G401 (cell line): ENCODE data around the gene OR3A1. TPM values are rescaled to one million over a fixed set of nuclear protein-coding genes. Genes with fewer than 3 reads are reported as not detected.
"Not testable (repeated sequence)": the region's sequence is repeated elsewhere in the genome, so short reads cannot be mapped to it uniquely, and the experiment has no call there.

ENCODE experiments used
- DNase-seq: peaks from one replicate; pipeline ENCODE4 v3.0.0-alpha.2; 2015; ENCODE audit warnings: low spot score
- in situ Hi-C: cut with HindIII; loops from 2 replicates; pipeline ENCODE4 v1.10.0; 2016; ENCODE audit warnings: low sequenced_read_pairs, mixed read lengths
- total RNA-seq: library from RNA; depleted of rRNA; stranded (reverse); fragments of >200 nt; shearing (Covaris generic); gene quantifications from 2 replicates; pipeline ENCODE4 v1.2.3, GENCODE V29; 2014; rRNA removed

OR3A1 gene, protein sequence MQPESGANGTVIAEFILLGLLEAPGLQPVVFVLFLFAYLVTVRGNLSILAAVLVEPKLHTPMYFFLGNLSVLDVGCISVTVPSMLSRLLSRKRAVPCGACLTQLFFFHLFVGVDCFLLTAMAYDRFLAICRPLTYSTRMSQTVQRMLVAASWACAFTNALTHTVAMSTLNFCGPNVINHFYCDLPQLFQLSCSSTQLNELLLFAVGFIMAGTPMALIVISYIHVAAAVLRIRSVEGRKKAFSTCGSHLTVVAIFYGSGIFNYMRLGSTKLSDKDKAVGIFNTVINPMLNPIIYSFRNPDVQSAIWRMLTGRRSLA
- not detected in 2 replicates for total RNA-seq

GRCh38 chr17:3298260-3298659, at the start of gene OR3A1:
OR3A1 (minus strand) TSS chr17:3298360; CDS start chr17:3292582, 5,778 bp downstream.
- DNase-seq, result no peak
- in situ Hi-C loops, result no loop called here

- DNase-seq, in situ Hi-C loops: not testable (repeated sequence)
Observed at GRCh38 chr17:3342782-3343181, 44.6 kb upstream of the OR3A1 start.

- in situ Hi-C loops, result no loop called here
- peak; percentile 1 for DNase-seq
Observed at GRCh38 chr17:3335876-3336275, 37.7 kb upstream of the OR3A1 start.

DNA sequence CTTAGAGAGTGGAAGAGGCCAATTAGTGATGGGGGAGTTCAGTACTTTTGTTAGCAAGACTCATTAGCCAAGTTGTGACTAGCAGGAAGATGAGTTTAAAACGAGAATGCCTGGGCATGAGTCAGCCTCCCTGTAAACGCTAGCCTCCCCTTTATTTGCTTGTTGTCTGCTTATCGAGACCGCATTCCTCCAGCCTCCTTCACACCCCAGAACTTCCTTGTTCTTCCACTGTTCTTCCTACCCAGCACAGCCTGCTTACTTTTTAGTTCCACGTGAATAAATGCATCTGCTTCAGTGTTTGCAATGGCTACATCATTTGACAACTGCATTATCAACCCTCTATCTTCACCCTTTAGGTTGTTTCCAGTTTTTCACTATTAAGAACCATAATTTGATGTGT, 20.2 kb upstream of the OR3A1 start:
- in situ Hi-C loops, result no loop called here
- no peak for DNase-seq

DNA sequence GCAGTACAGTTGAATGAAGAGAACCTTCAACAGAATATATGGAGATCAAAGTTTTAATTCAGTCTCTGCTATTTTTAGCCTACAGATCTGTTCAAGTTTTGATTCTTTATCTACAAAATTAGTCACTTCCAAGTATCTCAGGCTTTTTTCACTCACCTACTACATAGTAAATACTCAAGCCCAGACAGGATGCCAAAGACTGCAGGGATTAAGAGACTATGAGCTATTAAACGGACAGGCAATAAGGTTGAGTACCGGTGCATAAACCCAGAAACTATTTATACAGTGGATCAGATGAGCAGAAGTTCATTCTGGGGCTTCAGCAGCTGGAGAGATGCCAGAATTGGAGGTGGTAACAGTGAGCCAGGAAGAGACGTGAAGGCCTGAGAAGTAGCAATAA, 18.7 kb upstream of the OR3A1 start:
- in situ Hi-C loops, result no loop called here
- no peak for DNase-seq

DNA sequence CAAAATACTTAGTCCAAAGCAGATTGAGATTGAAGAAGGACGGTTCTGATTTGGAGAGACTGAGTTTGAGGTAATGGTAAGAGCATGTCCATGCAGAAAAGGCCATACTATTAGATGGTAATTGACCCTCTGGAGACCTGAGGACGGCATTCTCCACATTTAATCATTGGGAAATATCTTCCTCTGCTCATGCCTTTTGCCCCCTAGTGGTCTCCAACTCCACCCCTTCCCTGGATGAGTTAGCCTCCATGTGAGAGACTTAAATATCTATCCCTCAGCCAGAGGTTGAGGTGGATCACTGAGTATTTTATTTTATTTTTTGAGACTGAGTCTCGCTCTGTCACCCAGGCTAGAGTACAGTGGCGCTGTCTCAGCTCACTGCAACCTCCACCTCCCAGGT, 10.4 kb upstream of the OR3A1 start:
- DNase-seq, result no peak
- in situ Hi-C loops, result no loop called here

GRCh38 chr17:3295632-3296031, 2.5 kb downstream of the OR3A1 start:
- DNase-seq, result no peak
- in situ Hi-C loops, result no loop called here

DNA sequence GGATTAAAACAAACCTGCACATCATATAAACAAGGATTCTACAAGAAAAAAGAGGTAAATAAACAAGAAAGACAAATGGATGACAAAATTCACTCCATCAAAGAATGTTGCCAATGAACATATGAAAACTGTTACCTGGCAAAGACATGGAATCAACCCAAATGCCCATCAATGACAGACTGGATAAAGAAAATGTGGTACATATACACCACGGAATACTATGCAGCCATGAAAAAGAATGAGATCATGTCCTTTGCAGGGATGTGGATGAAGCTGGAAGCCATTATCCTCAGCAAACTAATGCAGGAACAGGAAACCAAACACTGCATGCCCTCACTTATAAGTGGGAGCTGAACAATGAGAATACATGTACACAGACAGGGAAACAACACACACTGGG, 4.6 kb downstream of the OR3A1 start:
- in situ Hi-C loops, result not testable (repeated sequence)

GRCh38 chr17:3282901-3283300, 15.3 kb downstream of the OR3A1 start:
- DNase-seq, result no peak
- in situ Hi-C loops, result no loop called here

More for the DNA sequence above, 4.6 kb downstream of the OR3A1 start:
- not testable (repeated sequence) for DNase-seq

- in situ Hi-C loops, result no loop called here
- DNase-seq, result no peak
Observed at GRCh38 chr17:3276126-3276525, 22.0 kb downstream of the OR3A1 start.

DNA sequence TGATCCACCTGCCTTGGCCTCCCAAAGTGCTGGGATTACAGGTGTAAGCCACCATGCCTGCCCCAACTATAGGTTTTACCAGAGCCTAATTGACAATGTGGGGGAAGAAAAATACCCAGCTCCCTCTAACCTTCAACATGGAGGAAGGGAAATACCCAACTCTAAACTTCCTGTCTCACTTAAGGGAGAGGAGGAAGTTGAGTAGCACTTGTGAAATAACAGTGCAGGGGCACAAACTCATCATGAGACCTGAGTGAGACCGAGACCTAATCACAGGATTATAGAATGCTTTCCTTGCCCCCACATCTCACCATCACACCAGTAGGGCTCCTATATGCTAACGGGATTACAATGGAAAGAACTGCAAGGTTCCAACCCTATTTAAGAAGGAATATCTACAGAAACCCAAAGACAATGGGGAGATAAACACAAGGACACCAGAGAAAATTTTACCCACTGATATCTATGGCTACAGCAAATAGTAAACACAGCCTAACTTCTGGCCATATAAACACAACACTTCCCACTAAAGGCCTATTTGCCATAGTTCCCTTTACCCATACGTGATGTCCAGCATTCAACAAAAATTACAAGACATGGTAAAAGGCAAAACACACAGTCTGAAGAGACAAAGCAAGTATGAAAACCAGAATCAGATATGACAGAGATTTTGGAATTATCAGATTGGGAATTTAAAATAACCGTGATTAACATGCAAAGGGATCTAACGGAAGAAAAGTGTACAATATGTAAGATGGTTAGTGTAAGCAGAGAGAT, 26.9 kb downstream of the OR3A1 start:
- in situ Hi-C loops, result no loop called here
- no peak for DNase-seq

GRCh38 chr17:3260600-3260999, 37.6 kb downstream of the OR3A1 start:
- DNase-seq, result no peak
- in situ Hi-C loops, result no loop called here

DNA sequence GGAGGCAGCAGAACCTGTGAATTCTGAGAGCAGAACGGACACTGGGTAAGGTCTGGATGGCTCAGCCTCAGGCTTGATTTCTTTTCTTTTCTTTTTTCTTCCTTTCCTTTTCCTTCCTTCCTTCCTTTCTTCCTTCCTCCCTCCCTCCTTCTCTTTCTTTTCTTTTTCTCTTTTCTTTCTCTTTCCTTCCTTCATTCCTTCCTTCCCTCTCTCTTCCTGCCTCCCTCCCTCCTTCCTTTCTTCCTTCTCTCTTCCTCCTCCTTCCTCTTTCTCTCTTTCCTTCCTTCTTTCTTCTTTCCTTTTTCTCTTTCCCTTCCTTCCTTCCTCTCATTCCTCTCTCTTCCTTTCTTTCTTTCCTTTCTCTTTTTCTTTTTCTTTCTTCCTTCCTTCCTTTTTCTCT, 38.0 kb downstream of the OR3A1 start:
- in situ Hi-C loops, result no loop called here
- DNase-seq, result no peak

DNA sequence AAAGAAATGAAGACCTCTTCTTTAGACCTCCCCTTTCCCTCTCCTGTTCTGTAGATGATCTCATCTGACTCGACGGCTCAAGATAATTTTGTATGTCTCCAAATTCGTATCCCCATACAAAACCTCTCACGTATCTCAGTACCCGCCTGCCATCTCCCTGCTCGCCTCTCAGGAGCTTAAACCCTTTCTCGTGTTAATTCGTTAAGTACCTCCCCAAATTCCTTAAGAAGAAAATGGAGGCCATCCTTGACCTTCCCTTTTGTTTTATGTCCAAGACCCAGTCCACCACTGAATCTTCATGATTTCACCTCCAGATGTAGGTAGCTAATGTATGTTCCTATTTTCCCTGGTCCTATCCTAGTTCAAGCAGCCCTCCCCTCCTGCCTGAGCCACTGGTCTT, 41.6 kb downstream of the OR3A1 start:
- no peak for DNase-seq
- in situ Hi-C loops, result no loop called here

GRCh38 chr17:3249013-3249412, 49.1 kb downstream of the OR3A1 start:
- in situ Hi-C loops, DNase-seq: not testable (repeated sequence)

GRCh38 chr17:3244841-3245240, 53.3 kb downstream of the OR3A1 start:
- in situ Hi-C loops, DNase-seq: not testable (repeated sequence)

DNA sequence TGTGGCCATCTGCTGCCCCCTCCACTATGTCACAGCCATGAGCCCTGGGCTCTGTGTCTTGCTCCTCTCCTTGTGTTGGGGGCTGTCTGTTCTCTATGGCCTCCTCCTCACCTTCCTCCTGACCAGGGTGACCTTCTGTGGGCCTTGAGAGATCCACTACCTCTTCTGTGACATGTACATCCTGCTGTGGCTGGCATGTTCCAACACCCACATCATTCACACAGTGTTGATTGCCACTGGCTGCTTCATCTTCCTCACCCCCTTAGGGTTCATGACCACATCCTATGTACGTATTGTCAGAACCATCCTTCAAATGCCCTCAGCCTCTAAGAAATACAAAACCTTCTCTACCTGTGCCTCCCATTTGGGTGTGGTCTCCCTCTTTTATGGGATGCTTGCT, 57.1 kb downstream of the OR3A1 start:
- in situ Hi-C loops, DNase-seq: not testable (repeated sequence)
